ENCODE results near the gene AHSP. TPM values are rescaled to one million over a fixed set of nuclear protein-coding genes. Genes with fewer than 3 reads are reported as not detected.

AHSP gene
- total RNA-seq, 1 donor from 2014 or later: not detected

- Mint-ChIP-seq H3K27me3 (ENCODE audit: low read depth) (peaks cover 39% of the 10 kb centered on the region), H3K4me1 (peaks cover 2% of the 10 kb centered on the region), H3K4me3 (peak overlapping the region; percentile 53), H3K9me3 (no peaks in the 10 kb centered on the region), H3K27ac (no peak overlapping the region), H3K36me3 (no peaks in the 10 kb centered on the region)
- TF ChIP-seq, protein P1, sequence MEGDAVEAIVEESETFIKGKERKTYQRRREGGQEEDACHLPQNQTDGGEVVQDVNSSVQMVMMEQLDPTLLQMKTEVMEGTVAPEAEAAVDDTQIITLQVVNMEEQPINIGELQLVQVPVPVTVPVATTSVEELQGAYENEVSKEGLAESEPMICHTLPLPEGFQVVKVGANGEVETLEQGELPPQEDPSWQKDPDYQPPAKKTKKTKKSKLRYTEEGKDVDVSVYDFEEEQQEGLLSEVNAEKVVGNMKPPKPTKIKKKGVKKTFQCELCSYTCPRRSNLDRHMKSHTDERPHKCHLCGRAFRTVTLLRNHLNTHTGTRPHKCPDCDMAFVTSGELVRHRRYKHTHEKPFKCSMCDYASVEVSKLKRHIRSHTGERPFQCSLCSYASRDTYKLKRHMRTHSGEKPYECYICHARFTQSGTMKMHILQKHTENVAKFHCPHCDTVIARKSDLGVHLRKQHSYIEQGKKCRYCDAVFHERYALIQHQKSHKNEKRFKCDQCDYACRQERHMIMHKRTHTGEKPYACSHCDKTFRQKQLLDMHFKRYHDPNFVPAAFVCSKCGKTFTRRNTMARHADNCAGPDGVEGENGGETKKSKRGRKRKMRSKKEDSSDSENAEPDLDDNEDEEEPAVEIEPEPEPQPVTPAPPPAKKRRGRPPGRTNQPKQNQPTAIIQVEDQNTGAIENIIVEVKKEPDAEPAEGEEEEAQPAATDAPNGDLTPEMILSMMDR (IDR thresholded peaks at IDR 0.05; ENCODE audit: unreplicated experiment): no peak
- DNase-seq (ENCODE audit: low spot score in 2 of 2, unreplicated experiment in 2 of 2): no peak
Measured at GRCh38 chr16:31529937-31530312, 2.2 kb downstream of the AHSP start.

DNA sequence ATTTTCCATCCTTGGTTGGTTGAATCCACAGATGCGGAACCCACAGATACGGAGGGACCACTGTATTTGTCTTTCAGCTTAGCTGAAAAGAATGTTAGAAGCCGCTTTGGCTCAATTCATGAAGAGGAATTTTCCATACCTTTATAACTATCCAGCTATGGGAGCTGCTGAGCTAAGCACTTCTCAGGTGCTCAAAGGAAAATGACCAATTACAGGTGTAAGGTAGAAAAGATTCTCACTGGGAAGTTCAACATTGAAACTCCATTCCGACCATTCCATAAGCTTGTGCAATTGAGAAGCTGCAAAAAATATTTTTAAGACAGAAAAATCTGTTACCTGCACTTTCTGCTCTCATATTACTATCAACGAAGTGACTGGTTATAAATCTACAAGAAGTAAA, 2.7 kb downstream of the AHSP start:
- no peak for DNase-seq (ENCODE audit: low spot score in 2 of 2, unreplicated experiment in 2 of 2)
- Mint-ChIP-seq H3K4me3 (no peak overlapping the region), H3K9me3 (no peaks in the 10 kb centered on the region), H3K36me3 (no peaks in the 10 kb centered on the region), H3K4me1 (peaks cover 2% of the 10 kb centered on the region), H3K27ac (no peak overlapping the region), H3K27me3 (ENCODE audit: low read depth) (peaks cover 39% of the 10 kb centered on the region)
- TF ChIP-seq, protein P1 (IDR thresholded peaks at IDR 0.05; ENCODE audit: unreplicated experiment): no peak

DNA sequence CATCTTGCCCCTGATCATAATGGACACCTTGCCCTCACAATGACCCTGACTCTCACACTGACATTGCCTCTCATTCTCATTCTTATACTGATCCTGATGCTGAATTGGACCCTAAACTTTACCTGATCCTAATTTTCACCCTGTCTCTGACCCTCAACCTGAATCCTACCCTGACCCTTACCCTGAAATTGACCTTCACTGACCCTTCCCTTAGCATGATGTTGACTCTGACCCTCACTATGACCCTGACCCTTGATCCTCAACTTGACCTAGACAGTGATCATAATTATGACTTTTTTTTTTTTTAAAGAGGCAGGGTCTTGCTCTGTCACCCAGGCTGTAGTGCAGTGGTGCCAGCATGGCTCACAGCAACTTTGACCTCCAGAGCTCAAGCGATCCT, 3.4 kb downstream of the AHSP start:
- H3K27me3 Mint-ChIP-seq (ENCODE audit: low read depth): peaks cover 40% of the 10 kb centered on the region
- no peak for DNase-seq (ENCODE audit: low spot score in 2 of 2, unreplicated experiment in 2 of 2)
- TF ChIP-seq, protein P1 (IDR thresholded peaks at IDR 0.05; ENCODE audit: unreplicated experiment): no peak
- H3K9me3 Mint-ChIP-seq: no peaks in the 10 kb centered on the region
- H3K4me1 Mint-ChIP-seq: peaks cover 2% of the 10 kb centered on the region
- H3K4me3 Mint-ChIP-seq: no peak overlapping the region
- no peaks in the 10 kb centered on the region for H3K36me3 Mint-ChIP-seq
- H3K27ac Mint-ChIP-seq: no peak overlapping the region

DNA sequence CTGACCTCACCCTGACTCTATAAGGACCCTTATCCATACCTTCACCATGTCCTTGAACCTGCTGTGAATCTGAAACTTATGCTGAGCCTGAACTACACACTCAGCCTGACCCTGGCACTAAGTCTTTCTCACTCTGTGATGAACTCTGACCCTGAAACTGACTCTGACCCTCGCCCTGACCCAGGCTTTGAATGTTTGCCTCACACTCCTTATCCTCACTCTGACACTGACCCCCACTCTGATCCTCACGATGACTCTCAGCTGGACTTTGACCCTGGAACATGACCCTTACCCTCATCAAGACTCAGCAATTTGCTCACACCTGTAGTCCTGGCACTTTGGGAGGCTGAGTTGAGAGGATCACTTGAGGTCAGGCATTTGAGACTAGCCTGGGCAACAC, 4.4 kb downstream of the AHSP start:
- Mint-ChIP-seq H3K4me3 (no peak overlapping the region), H3K9me3 (no peaks in the 10 kb centered on the region), H3K36me3 (no peaks in the 10 kb centered on the region), H3K27me3 (ENCODE audit: low read depth) (peaks cover 32% of the 10 kb centered on the region), H3K27ac (no peak overlapping the region), H3K4me1 (peaks cover 2% of the 10 kb centered on the region)
- DNase-seq (ENCODE audit: low spot score in 2 of 2, unreplicated experiment in 2 of 2): no peak
- TF ChIP-seq, protein P1 (IDR thresholded peaks at IDR 0.05; ENCODE audit: unreplicated experiment): no peak

GRCh38 chr16:31532896-31533295, 5.2 kb downstream of the AHSP start:
- Mint-ChIP-seq H3K36me3 (no peaks in the 10 kb centered on the region), H3K9me3 (no peaks in the 10 kb centered on the region), H3K27ac (no peak overlapping the region), H3K4me1 (peaks cover 2% of the 10 kb centered on the region), H3K27me3 (ENCODE audit: low read depth) (peaks cover 26% of the 10 kb centered on the region), H3K4me3 (no peak overlapping the region)
- TF ChIP-seq, protein P1 (IDR thresholded peaks at IDR 0.05; ENCODE audit: unreplicated experiment): no peak
- DNase-seq (ENCODE audit: low spot score in 2 of 2, unreplicated experiment in 2 of 2): no peak

- peaks cover 15% of the 10 kb centered on the region for H3K27me3 Mint-ChIP-seq (ENCODE audit: low read depth)
- H3K36me3 Mint-ChIP-seq: no peaks in the 10 kb centered on the region
- no peak for DNase-seq (ENCODE audit: low spot score in 2 of 2, unreplicated experiment in 2 of 2)
- H3K4me1 Mint-ChIP-seq: no peaks in the 10 kb centered on the region
- H3K27ac Mint-ChIP-seq: no peak overlapping the region
- H3K4me3 Mint-ChIP-seq: no peak overlapping the region
- TF ChIP-seq, protein P1 (IDR thresholded peaks at IDR 0.05; ENCODE audit: unreplicated experiment): no peak
- H3K9me3 Mint-ChIP-seq: peaks cover 18% of the 10 kb centered on the region
Measured at GRCh38 chr16:31535737-31536136, 8.0 kb downstream of the AHSP start.

Data from mesothelial cell of epicardium (in vitro differentiated cells).